HUES48 (cell line): ENCODE measurements around the gene SOX2.

Experiments
- H3K27ac ChIP-seq: one replicate; pipeline ENCODE4 v1.7.0; 2013; ENCODE audit warnings: low read depth, low read length, inconsistent platforms
- H3K27me3 ChIP-seq: 2 replicates; pipeline ENCODE4 v1.6.1; 2013; ENCODE audit warnings: mild to moderate bottlenecking, low read length; ENCODE audit not compliant: control insufficient read depth, insufficient read depth
- H3K36me3 ChIP-seq: 2 replicates; pipeline ENCODE4 v1.6.1; 2013; ENCODE audit warnings: low read length; ENCODE audit not compliant: control insufficient read depth, insufficient read depth
- H3K4me1 ChIP-seq: 2 replicates; pipeline ENCODE4 v1.6.1; 2013; ENCODE audit warnings: mild to moderate bottlenecking, low read length; ENCODE audit not compliant: control insufficient read depth, insufficient read depth
- H3K4me3 ChIP-seq: 2 replicates; pipeline ENCODE4 v1.5.1; 2013; ENCODE audit warnings: mild to moderate bottlenecking, low read depth, low read length
- H3K9ac ChIP-seq: 2 replicates; pipeline ENCODE4 v1.6.1; 2013; ENCODE audit warnings: mild to moderate bottlenecking, low read depth, low read length, moderate library complexity
- H3K9me3 ChIP-seq: 2 replicates; pipeline ENCODE4 v1.6.1; 2013; ENCODE audit warnings: low read length; ENCODE audit not compliant: control insufficient read depth, insufficient read depth

The SOX2 gene

DNA sequence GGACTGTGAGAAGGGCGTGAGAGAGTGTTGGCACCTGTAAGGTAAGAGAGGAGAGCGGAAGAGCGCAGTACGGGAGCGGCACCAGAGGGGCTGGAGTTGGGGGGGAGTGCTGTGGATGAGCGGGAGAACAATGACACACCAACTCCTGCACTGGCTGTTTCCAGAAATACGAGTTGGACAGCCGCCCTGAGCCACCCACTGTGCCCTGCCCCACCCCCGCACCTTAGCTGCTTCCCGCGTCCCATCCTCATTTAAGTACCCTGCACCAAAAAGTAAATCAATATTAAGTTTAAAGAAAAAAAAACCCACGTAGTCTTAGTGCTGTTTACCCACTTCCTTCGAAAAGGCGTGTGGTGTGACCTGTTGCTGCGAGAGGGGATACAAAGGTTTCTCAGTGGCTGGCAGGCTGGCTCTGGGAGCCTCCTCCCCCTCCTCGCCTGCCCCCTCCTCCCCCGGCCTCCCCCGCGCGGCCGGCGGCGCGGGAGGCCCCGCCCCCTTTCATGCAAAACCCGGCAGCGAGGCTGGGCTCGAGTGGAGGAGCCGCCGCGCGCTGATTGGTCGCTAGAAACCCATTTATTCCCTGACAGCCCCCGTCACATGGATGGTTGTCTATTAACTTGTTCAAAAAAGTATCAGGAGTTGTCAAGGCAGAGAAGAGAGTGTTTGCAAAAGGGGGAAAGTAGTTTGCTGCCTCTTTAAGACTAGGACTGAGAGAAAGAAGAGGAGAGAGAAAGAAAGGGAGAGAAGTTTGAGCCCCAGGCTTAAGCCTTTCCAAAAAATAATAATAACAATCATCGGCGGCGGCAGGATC lies at the start of gene SOX2:
TSS of gene SOX2 (plus strand) at position 601 of the 811 bp plus-strand sequence. CDS start 436 bp downstream, outside the sequence.
- Histone ChIP-seq H3K27me3 (no peaks in the 10 kb centered on the region), H3K36me3 (peaks cover 22% of the 10 kb centered on the region), H3K9ac (peak within 1 kb of the TSS; percentile 94), H3K4me3 (peak within 1 kb of the TSS; percentile 99), H3K9me3 (no peaks in the 10 kb centered on the region), H3K4me1 (peaks cover 35% of the 10 kb centered on the region), H3K27ac (peak within 1 kb of the TSS; percentile 100)

DNA sequence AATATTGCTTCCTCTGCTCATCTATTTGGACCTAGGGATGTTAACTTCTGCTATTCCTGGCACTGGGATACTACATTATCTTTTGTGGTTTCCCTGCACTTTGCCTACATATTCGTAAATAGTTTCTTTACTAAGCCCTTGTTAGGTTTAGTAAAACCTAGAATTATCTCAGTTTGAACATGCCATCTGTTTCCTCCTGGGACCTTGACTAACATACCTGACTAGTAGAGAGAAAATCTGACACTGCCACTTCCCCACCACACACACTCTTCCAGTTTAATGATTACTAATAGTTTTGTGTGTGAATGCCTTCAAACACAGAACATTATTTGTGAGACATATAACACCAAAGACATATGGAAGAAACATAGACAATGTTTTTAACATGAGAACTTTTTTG lies 28.2 kb upstream of the SOX2 start:
- Histone ChIP-seq H3K27me3 (no peaks in the 10 kb centered on the region), H3K4me1 (peaks cover 34% of the 10 kb centered on the region), H3K9ac (no peak overlapping the region), H3K4me3 (no peak overlapping the region), H3K36me3 (no peaks in the 10 kb centered on the region), H3K9me3 (no peaks in the 10 kb centered on the region), H3K27ac (no peak overlapping the region)

DNA sequence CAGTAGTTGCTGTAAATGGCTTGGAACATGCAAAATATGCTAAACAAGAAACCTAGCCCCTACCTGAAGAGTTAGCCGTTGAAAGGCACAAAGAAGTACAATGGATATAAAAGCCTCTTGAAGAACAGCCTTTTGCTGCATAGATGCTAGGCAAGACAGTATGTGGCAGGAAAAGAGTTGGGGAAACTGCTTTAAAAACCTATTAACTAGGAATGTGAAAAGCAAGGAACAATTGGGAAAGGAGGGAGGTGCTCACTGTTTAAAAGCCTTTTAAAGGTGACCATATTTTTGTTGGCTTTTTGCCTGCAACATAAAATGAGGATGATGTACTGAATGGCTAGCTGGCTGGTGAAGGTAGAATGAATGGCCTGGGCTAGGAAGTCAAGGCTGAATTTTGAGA lies 24.5 kb upstream of the SOX2 start:
- peaks cover 39% of the 10 kb centered on the region for H3K4me1 ChIP-seq

DNA sequence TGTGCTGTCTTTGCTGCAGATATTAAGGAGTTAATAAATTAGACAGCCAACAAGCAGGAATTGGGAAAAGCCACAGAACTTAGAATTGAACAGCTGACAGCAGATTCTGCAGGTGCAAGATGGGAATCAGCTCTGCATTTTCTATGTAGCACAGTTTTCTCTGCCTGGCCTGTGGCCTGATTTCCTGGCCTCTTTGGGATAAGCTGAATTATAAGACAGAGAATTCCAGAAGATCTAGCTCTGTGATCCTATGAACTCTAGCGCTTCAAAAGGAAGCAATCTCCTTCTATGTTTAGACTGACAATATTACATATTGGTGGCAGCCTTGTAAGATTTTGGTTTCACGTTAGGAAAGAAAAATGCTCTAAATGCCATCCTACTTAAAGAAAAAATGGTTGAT lies 24.0 kb upstream of the SOX2 start:
- no peaks in the 10 kb centered on the region for H3K9me3 ChIP-seq
- H3K27me3 ChIP-seq: no peaks in the 10 kb centered on the region
- H3K4me3 ChIP-seq: no peak overlapping the region
- peaks cover 42% of the 10 kb centered on the region for H3K4me1 ChIP-seq
- no peak overlapping the region for H3K27ac ChIP-seq
- H3K36me3 ChIP-seq: no peaks in the 10 kb centered on the region
- H3K9ac ChIP-seq: no peak overlapping the region

More for the DNA sequence above, 24.5 kb upstream of the SOX2 start:
- Histone ChIP-seq H3K27me3 (no peaks in the 10 kb centered on the region), H3K9ac (no peak overlapping the region), H3K27ac (no peak overlapping the region), H3K4me3 (no peak overlapping the region), H3K9me3 (no peaks in the 10 kb centered on the region), H3K36me3 (no peaks in the 10 kb centered on the region)

DNA sequence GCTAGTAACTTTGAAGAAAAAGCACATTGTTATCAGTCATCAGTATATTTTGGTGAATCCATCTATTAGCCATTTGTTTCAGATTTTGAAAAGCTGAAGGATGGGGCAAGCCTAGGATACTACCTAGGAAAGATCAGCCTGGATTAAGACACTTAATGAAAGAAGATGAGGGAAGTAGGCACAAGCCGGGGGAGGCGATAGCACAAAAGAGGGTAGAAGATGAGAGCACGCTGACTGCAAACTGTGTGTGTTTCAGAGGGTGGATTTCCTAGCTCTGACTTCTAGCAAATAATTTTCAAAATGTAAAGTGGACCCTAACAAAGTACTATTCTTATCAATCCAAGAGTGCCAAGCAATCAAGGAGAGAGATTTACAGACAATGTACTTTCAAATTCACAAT lies 22.2 kb upstream of the SOX2 start:
- Histone ChIP-seq H3K36me3 (no peaks in the 10 kb centered on the region), H3K9ac (no peak overlapping the region), H3K4me1 (peaks cover 31% of the 10 kb centered on the region), H3K9me3 (no peaks in the 10 kb centered on the region), H3K4me3 (no peak overlapping the region), H3K27ac (no peak overlapping the region), H3K27me3 (peaks cover 4% of the 10 kb centered on the region; the same call in 1 of the 2 replicates)

DNA sequence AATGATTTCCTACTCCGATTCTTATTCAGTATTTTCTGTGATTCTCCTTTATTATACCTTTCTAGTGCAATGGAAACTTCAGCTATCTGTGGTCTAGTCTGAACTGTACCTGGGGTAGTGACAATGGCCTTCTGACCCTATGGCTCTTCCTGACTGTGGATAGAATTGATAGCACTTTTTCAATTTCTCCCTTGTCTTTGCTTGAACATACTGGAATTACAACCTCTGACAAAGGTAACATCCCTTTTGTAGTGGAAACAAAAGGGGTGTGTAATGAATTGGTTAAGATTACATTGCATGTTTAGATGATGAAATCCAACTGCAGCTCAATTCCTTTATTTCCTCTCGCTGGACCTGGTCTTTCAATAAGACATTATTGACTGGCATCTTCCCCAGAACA lies 21.0 kb upstream of the SOX2 start:
- Histone ChIP-seq H3K27ac (no peak overlapping the region), H3K36me3 (no peaks in the 10 kb centered on the region), H3K9me3 (no peaks in the 10 kb centered on the region), H3K4me1 (peaks cover 37% of the 10 kb centered on the region), H3K27me3 (peaks cover 16% of the 10 kb centered on the region), H3K4me3 (no peak overlapping the region), H3K9ac (no peak overlapping the region)

DNA sequence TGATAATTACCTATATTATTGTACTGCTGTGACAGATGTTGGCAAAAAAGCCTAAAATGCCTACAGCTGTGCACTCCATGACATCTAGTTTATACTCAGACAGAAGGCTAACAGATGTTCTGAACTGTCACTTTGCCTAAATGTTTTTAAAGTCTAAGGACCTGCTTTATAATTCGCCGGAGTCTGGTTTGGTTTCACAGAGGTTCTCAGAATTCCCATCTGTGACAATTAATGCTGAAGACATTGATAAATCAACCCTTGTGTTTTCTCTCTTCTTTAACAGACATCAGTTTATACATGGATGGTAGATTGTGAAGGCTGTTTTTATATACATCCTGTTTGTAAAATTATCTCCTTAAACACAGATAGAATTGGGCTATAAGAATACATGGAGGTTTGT lies 19.8 kb upstream of the SOX2 start:
- H3K36me3 ChIP-seq: no peaks in the 10 kb centered on the region
- peaks cover 39% of the 10 kb centered on the region for H3K4me1 ChIP-seq
- peaks cover 28% of the 10 kb centered on the region for H3K27me3 ChIP-seq
- H3K9ac ChIP-seq: no peak overlapping the region
- no peak overlapping the region for H3K4me3 ChIP-seq
- no peak overlapping the region for H3K27ac ChIP-seq
- H3K9me3 ChIP-seq: no peaks in the 10 kb centered on the region

DNA sequence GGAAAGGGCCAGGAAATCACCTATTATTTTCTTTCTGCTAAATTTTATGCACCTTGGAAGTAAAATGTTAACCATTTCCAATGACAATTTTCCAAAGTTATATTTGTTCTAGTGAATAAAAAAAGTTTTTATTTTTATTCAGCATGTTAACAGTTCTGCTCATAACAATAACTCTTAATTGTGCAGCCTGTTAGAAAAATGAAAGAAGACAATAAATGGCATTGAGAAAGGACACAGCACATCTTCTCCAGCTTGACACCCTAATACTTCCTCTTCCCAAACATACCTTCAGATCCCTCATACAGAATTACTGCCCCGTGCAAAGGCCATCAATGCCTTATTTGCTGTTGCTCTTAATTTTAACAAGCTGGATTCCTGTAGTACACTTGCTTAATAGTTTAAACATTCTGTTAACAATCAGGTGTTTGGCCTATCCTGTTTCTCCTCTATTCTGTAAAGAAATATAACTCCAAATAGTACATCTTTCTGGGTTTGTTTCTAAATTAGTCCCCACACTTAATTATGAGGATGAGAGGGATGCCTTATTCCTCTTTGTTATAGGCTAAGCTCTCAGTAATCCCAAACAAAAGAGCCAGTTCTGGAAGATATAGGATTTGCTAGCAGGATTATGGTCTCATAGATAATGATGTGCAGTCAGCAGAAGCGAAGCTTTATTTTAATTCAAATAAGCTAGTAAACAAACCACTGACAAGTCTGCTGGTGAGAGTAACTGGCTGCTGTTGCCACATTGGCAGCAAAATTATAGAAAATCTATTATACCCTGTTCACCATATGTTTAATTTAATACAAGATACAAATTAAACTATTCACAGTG lies 19.2 kb upstream of the SOX2 start:
- no peaks in the 10 kb centered on the region for H3K36me3 ChIP-seq

DNA sequence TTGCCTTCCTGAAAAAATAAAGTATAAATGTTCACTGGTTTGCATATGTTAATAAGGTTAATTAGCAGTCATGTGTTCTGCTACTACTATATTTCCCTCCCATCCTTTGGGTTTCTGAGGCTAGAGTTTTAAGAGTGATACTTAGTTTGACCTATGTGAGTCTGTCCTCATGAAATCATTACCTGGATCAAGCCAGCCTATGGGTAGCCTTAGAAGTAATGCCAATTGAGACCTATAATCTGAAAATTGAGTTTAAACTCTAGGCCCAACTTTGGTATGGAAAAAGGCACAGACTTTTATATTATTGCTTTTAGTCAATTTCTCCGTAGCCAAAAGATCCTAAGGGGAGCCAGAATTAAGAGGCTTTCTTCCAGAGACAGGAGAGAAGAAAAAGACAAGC lies 18.4 kb upstream of the SOX2 start:
- Histone ChIP-seq H3K27me3 (peaks cover 41% of the 10 kb centered on the region), H3K9me3 (no peaks in the 10 kb centered on the region)

More for the DNA sequence above, 19.2 kb upstream of the SOX2 start:
- H3K9me3 ChIP-seq: no peaks in the 10 kb centered on the region
- peaks cover 34% of the 10 kb centered on the region for H3K27me3 ChIP-seq
- peaks cover 35% of the 10 kb centered on the region for H3K4me1 ChIP-seq
- no peak overlapping the region for H3K9ac ChIP-seq
- H3K27ac ChIP-seq: no peak overlapping the region
- no peak overlapping the region for H3K4me3 ChIP-seq

DNA sequence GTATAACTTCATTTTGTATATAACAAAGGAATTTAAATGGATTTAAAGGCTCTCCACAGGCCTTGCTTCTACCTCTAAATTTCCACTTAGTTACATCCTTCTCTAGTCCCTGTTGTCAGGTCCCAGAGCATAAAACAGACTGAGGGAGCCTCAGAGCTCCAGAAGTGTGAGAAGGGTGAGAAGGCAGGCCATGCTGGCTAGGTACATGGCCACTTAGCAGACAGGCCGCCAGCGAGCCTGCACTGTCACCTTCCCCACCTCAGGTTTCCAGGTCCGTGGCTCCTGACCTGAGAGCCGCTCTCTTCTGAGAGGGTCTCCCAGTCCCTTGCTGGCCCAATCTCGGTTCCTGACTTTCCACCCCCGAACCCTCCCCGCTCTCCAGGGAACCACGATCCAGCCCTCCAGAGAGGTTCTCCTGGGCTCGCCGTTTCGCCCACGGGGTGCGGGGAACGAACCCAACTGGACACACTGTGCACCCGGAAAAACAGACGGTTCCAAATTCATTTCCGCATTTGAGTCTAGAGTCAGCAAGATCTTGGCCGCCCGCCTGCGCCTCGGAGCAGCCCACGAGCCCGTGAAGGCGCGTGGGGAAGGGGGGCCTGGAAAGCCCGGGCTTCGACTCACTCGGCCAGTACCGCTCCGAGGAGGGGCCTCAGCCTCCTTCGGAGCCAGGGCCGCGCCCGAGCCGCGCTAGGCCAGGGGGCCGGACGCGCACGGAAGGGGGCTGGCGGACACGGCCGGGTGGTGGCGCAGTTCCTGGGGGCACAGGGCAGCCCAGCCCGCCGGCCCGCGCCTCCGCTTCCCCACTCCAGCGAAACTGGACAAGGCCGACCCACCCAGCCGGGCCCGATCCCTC lies 16.7 kb upstream of the SOX2 start:
- H3K4me3 ChIP-seq: peak overlapping the region; percentile 74
- peaks cover 48% of the 10 kb centered on the region for H3K27me3 ChIP-seq
- H3K36me3 ChIP-seq: no peaks in the 10 kb centered on the region
- H3K9me3 ChIP-seq: no peaks in the 10 kb centered on the region
- H3K4me1 ChIP-seq: peaks cover 45% of the 10 kb centered on the region
- no peak overlapping the region for H3K27ac ChIP-seq
- peak overlapping the region; percentile 50 for H3K9ac ChIP-seq

More for the DNA sequence above, 18.4 kb upstream of the SOX2 start:
- Histone ChIP-seq H3K36me3 (no peaks in the 10 kb centered on the region), H3K9ac (no peak overlapping the region), H3K27ac (no peak overlapping the region), H3K4me3 (no peak overlapping the region), H3K4me1 (peaks cover 32% of the 10 kb centered on the region)
